K562 (cell line): ENCODE measurements around the gene CHD5. TPM values are rescaled to one million over a fixed set of nuclear protein-coding genes. Genes with fewer than 3 reads are reported as not detected.
A peak's percentile ranks its signal among the peaks of the same experiment; 100 is the strongest.

Experiments used
- ATAC-seq: fragments of 200-7000 bp; cut with Tn5 transposase; 3 replicates; pipeline ENCODE4 v1.9.1; 2020; ENCODE audit warnings: moderate library complexity
- BruUV-seq: library from RNA; stranded (reverse); fragments of 400-500 nt; replicated peaks from 2 replicates; lab custom pipeline; 2021; lab: Mats Ljungman, UMichigan
- CTCF ChIA-PET: fragments of 300-600 bp; formaldehyde crosslinking; extraction: SDS; loops from one replicate; lab custom pipeline; 2021; ENCODE audit warnings: low intra/inter-chr PET ratio; lab: Yijun Ruan, JAX
- POLR2A ChIA-PET: fragments of 300-600, 350-650 bp; sonication (Branson Sonifier 250); formaldehyde crosslinking; extraction: SDS; loops from one replicate; lab custom pipeline; 2021; ENCODE audit warnings: antibody characterized with exemption, inconsistent platforms; lab: Yijun Ruan, JAX
- DNase-seq, 4 experiments: peaks; one replicate each; pipeline versions ENCODE4 v3.0.0 to v3.0.0-alpha.2; 2011 to 2018; ENCODE audit warnings: low spot score in 3 of 4, mixed read lengths in 3 of 4; ENCODE audit errors: extremely low read depth in 1 of 4
- FAIRE-seq: peaks from 2 replicates; lab custom pipeline; 2011; peaks lifted over from hg19 to GRCh38; lab: Jason Lieb, UNC
- H2AFZ ChIP-seq: 2 replicates; pipeline ENCODE4 v1.6.0; 2011; ENCODE audit warnings: low read depth, low read length, control low read depth, inconsistent platforms
- H3K27ac ChIP-seq: fragments of 200-600 bp; 3 replicates; pipeline ENCODE4 v1.8.0; 2011; ENCODE audit warnings: low read depth, mild to moderate bottlenecking, control low read depth, inconsistent platforms, low read length, moderate library complexity, mixed read lengths; ENCODE audit errors: extremely low read depth
- H3K27me3 ChIP-seq, 2 experiments: fragments of 300-600 bp in 1 of 2; 2 replicates in 1 of 2; 3 replicates in 1 of 2; pipeline versions ENCODE4 v1.6.0 to v1.8.0; 2011; ENCODE audit warnings: inconsistent platforms in 2 of 2, low read length in 2 of 2, mild to moderate bottlenecking in 1 of 2, mixed read lengths in 1 of 2, moderate library complexity in 1 of 2; ENCODE audit not compliant: control insufficient read depth in 2 of 2, insufficient read depth in 2 of 2
- H3K36me3 ChIP-seq: fragments of 300-600 bp; 3 replicates; pipeline ENCODE4 v1.8.0; 2011; ENCODE audit warnings: mild to moderate bottlenecking, low read length, inconsistent platforms; ENCODE audit not compliant: control insufficient read depth, insufficient read depth
- H3K4me1 ChIP-seq, 2 experiments: fragments of 200-600 bp in 1 of 2; replicated peaks in 1 of 2; 2 replicates in 1 of 2; 3 replicates in 1 of 2; pipeline versions ENCODE4 v1.5.1 to v1.8.0; 2011; ENCODE audit warnings: inconsistent platforms in 2 of 2, low read length in 2 of 2, mild to moderate bottlenecking in 1 of 2, mixed read lengths in 1 of 2, moderate library complexity in 1 of 2; ENCODE audit not compliant: control insufficient read depth in 2 of 2, insufficient read depth in 2 of 2
- H3K4me2 ChIP-seq: 2 replicates; pipeline ENCODE4 v1.6.1; 2011; ENCODE audit warnings: low read length, control low read depth, inconsistent platforms, mixed read lengths; ENCODE audit not compliant: insufficient read depth
- H3K4me3 ChIP-seq: fragments of 200-600 bp; sonication (generic), shearing (Covaris generic); 2 replicates; pipeline ENCODE4 v1.5.1; 2016; ENCODE audit warnings: control low read depth, inconsistent platforms
- H3K79me2 ChIP-seq: fragments of 200-600 bp; 3 replicates; pipeline ENCODE4 v1.8.0; 2011; ENCODE audit warnings: low read length, inconsistent platforms; ENCODE audit not compliant: control insufficient read depth, insufficient read depth
- H3K9ac ChIP-seq, 2 experiments: 2 replicates each; pipeline versions ENCODE4 v1.6.0 to v1.6.1; 2011; ENCODE audit warnings: low read depth in 2 of 2, low read length in 2 of 2, control low read depth in 1 of 2, inconsistent platforms in 1 of 2, mild to moderate bottlenecking in 1 of 2, mixed read lengths in 1 of 2; ENCODE audit not compliant: insufficient read depth in 1 of 2
- H3K9me1 ChIP-seq: one replicate; pipeline ENCODE4 v1.6.0; 2011; ENCODE audit warnings: inconsistent platforms, mild to moderate bottlenecking, low read length, moderate library complexity; ENCODE audit not compliant: control insufficient read depth, insufficient read depth
- H3K9me3 ChIP-seq: replicated peaks from 2 replicates; pipeline ENCODE4 v1.5.1; 2011; ENCODE audit warnings: low read depth, low read length, inconsistent platforms; ENCODE audit not compliant: control insufficient read depth, insufficient read depth
- H4K20me1 ChIP-seq: replicated peaks from 2 replicates; pipeline ENCODE4 v1.6.1; 2011; ENCODE audit warnings: low read length, inconsistent platforms, mixed read lengths; ENCODE audit not compliant: control insufficient read depth, insufficient read depth
- CBX8 ChIP-seq: fragments of 200-600 bp; sonication (generic); IDR thresholded peaks from 2 replicates; pipeline ENCODE4 v1.6.1; 2012; ENCODE audit warnings: borderline replicate concordance, mixed run types, low read depth, mild to moderate bottlenecking, moderate library complexity, mixed read lengths, low read length, control low read depth, inconsistent platforms; ENCODE audit not compliant: poor library complexity, severe bottlenecking; ENCODE audit errors: extremely low read depth
- CHAMP1 ChIP-seq: fragments of 450-650 bp; IDR thresholded peaks from 2 replicates; pipeline ENCODE4 v1.6.1; 2016; ENCODE audit warnings: mild to moderate bottlenecking
- HMBOX1 ChIP-seq: sonication (generic); IDR thresholded peaks from 2 replicates; pipeline ENCODE4 v1.6.1; 2016
- MEIS2 ChIP-seq: fragments of 450-650 bp; IDR thresholded peaks from 2 replicates; pipeline ENCODE4 v1.6.1; 2014; ENCODE audit warnings: mild to moderate bottlenecking; ENCODE audit not compliant: partially characterized antibody
- PBX2 ChIP-seq, 2 experiments: IDR thresholded peaks in 1 of 2; conservative IDR thresholded peaks in 1 of 2; 2 replicates each; pipeline ENCODE4 v1.6.1; 2016; ENCODE audit warnings: low read depth in 2 of 2, mild to moderate bottlenecking in 1 of 2, missing compliant biosample characterization in 1 of 2, missing genetic modification characterization in 1 of 2, moderate library complexity in 1 of 2
- ZNF12 ChIP-seq: sonication (generic); formaldehyde crosslinking; IDR thresholded peaks from 2 replicates; pipeline ENCODE4 v1.4.0; 2020; ENCODE audit warnings: mild to moderate bottlenecking, missing genetic modification reagents
- WGBS: fragments of 100-300 bp; shearing (Covaris generic); methylation state at CpG from one replicate; pipeline ENCODE4 v1.1.6; 2016; ENCODE audit warnings: low coverage, mixed read lengths; ENCODE audit not compliant: insufficient coverage; ENCODE audit errors: missing lambda C conversion rate; 5-methylcytosine and 5-hydroxymethylcytosine counted together
- in situ Hi-C: fragments of 300-500 bp; cut with MboI; formaldehyde crosslinking; loops from 4 replicates; pipeline ENCODE4 v1.15.0; 2018; ENCODE audit warnings: inconsistent platforms, mixed read lengths
- intact Hi-C: fragments of 100-400 bp; cut with micrococcal nuclease; formaldehyde crosslinking; loops from 2 replicates; pipeline ENCODE4 v1.14.2; 2022
- polyA plus RNA-seq, 8 experiments: library from polyadenylated mRNA; depleted of rRNA in 4 of 8; stranded (reverse) in 5 of 8; unstranded in 3 of 8; fragments of >200 nt; fragmentation: Nextera tagmentation in 2 of 8; fragmentation: Illumina TruSeq in 1 of 8; extraction: Ambion mirVana in 2 of 8; extraction: Trizol in 1 of 8; gene quantifications; 2 replicates each; pipeline versions ENCODE4 v1.2.1 to v1.2.3, GENCODE V29; 2011 to 2014; ENCODE audit warnings: inconsistent platforms in 1 of 8, missing spikeins in 1 of 8
- total RNA-seq, 7 experiments: library from RNA; depleted of rRNA in 6 of 7; stranded (reverse); fragments of >200 nt in 6 of 7; fragmentation: Illumina TruSeq in 2 of 7; extraction: Trizol in 2 of 7; gene quantifications; 2 replicates each; pipeline versions ENCODE4 v1.2.1 to v1.2.3, GENCODE V29; 2011 to 2021; ENCODE audit warnings: low replicate concordance in 1 of 7

Gene CHD5
- total and polyA plus RNA-seq, 9 of the 15 experiments (the other 6 are each of a cell fraction or from before 2014, with no cell fraction given): 0.03 to 0.52 (median 0.11) TPM; not detected in 2

- H3K9me3 ChIP-seq: no peaks in the 10 kb centered on the region
- ATAC-seq (no peak), DNase-seq (no peak), FAIRE-seq (no peak)
- ChIA-PET POLR2A (interaction anchor here (0.6 to 1.5 kb wide), 6 partner anchors 8 to 127 kb away, joined by 3 to 8 read pairs (median 4); partner anchors contain the start of gene RPL22), CTCF (no interaction called here)
- no peak overlapping the region for H3K4me2 ChIP-seq
- TSS peak; percentile 12 for BruUV-seq
- no peak overlapping the region for H3K4me3 ChIP-seq
- peaks cover 64% of the 10 kb centered on the region; the same call in 2 of the 3 replicates for H3K36me3 ChIP-seq
- no peak overlapping the region for H3K27ac ChIP-seq
- peaks cover 30% of the 10 kb centered on the region for H3K79me2 ChIP-seq
- TF ChIP-seq HMBOX1 (peak; percentile 82), PBX2 (CRISPR knock-in tag; IDR thresholded peaks at IDR 0.05; ENCODE audit: low read depth) (no peak), PBX2 (tag; conservative IDR thresholded peaks at IDR 0.05; ENCODE audit: low read depth) (peak; percentile 87), MEIS2 (peak; percentile 66), CHAMP1 (no peak), CBX8 (no peak), ZNF12 (CRISPR knock-in tag) (no peak)
- H2AFZ ChIP-seq: no peak overlapping the region
- 75% methylated on average over 19 of the region's 20 CpGs for WGBS
- H4K20me1 ChIP-seq: no peaks in the 10 kb centered on the region
- in situ Hi-C loops: no loop called here
- H3K9ac ChIP-seq: peak overlapping the region in 1 of 2 experiments; percentile 59; a peak in 1 of 4 replicates
- H3K4me1 ChIP-seq: peaks cover 0 to 47% of the 10 kb centered on the region in 2 experiments; a peak in 3 of 5 replicates
- intact Hi-C loops: no loop called here
- H3K9me1 ChIP-seq: peaks cover 4% of the 10 kb centered on the region
- H3K27me3 ChIP-seq: no peaks in the 10 kb centered on the region
These were observed 32.3 kb upstream of the CHD5 start for GRCh38 chr1:6212193-6212959.
